Naive thymus-derived CD4-positive, alpha-beta T cell (primary cell): ENCODE measurements around the gene EBF3. TPM values are rescaled to one million over a fixed set of nuclear protein-coding genes. Genes with fewer than 3 reads are reported as not detected.

Experiments
- ATAC-seq: fragments of 150-1000 bp; cut with Tn5 transposase; 2 replicates; pipeline ENCODE4 v1.10.0; 2021; ENCODE audit warnings: mild to moderate bottlenecking, moderate library complexity
- CTCF ChIA-PET: fragments of 350-600 bp; sonication (Branson Sonifier 250); formaldehyde crosslinking; loops from one replicate; lab custom pipeline; 2021; ENCODE audit warnings: antibody characterized with exemption; lab: Charles Lee
- POLR2A ChIA-PET: fragments of 350-600 bp; sonication (Branson Sonifier 250); formaldehyde crosslinking; loops from one replicate; lab custom pipeline; 2021; ENCODE audit warnings: antibody characterized with exemption, inconsistent platforms; lab: Charles Lee
- DNase-seq, 9 donors: peaks; one replicate each; pipeline versions ENCODE4 v3.0.0 to v3.0.0-alpha.2; 2020 to 2022; ENCODE audit warnings: mixed read lengths in 1 of 9
- H3K27ac ChIP-seq: one replicate; pipeline ENCODE4 v1.7.0; 2013; ENCODE audit warnings: mild to moderate bottlenecking, low read depth, low read length, moderate library complexity
- H3K27me3 ChIP-seq, 2 donors: one replicate each; pipeline ENCODE4 v1.7.0; 2013; ENCODE audit warnings: low read length in 2 of 2, mild to moderate bottlenecking in 2 of 2, moderate library complexity in 2 of 2; ENCODE audit not compliant: control insufficient read depth in 2 of 2, insufficient read depth in 2 of 2
- H3K36me3 ChIP-seq, 3 experiments: 1 replicate in 2 of 3; 2 replicates in 1 of 3; pipeline ENCODE4 v1.7.0; 2013; ENCODE audit warnings: low read length in 3 of 3, mild to moderate bottlenecking in 3 of 3, moderate library complexity in 1 of 3; ENCODE audit not compliant: insufficient read depth in 3 of 3, control insufficient read depth in 2 of 3
- H3K4me1 ChIP-seq, 2 donors: one replicate each; pipeline ENCODE4 v1.7.0; 2013; ENCODE audit warnings: low read length in 2 of 2, mild to moderate bottlenecking in 2 of 2, moderate library complexity in 1 of 2; ENCODE audit not compliant: control insufficient read depth in 2 of 2, insufficient read depth in 2 of 2
- H3K4me3 ChIP-seq: 2 replicates; pipeline ENCODE4 v1.7.0; 2013; ENCODE audit warnings: mild to moderate bottlenecking, low read length
- H3K9me3 ChIP-seq, 3 experiments: 1 replicate in 2 of 3; 2 replicates in 1 of 3; pipeline ENCODE4 v1.7.0; 2013; ENCODE audit warnings: low read length in 3 of 3; ENCODE audit not compliant: control insufficient read depth in 2 of 3
- H3K27ac Mint-ChIP-seq, 9 donors: one replicate each; pipeline ENCODE4 v1.8.0; 2020 to 2022; ENCODE audit warnings: mixed read lengths in 9 of 9, mild to moderate bottlenecking in 8 of 9, moderate library complexity in 5 of 9, inconsistent platforms in 2 of 9
- H3K27me3 Mint-ChIP-seq, 5 donors: one replicate each; pipeline ENCODE4 v1.8.0; 2021 to 2022; ENCODE audit warnings: mixed read lengths in 5 of 5, mild to moderate bottlenecking in 1 of 5
- H3K36me3 Mint-ChIP-seq, 5 donors: one replicate each; pipeline ENCODE4 v1.8.0; 2020 to 2022; ENCODE audit warnings: mixed read lengths in 5 of 5, mild to moderate bottlenecking in 3 of 5, inconsistent platforms in 1 of 5
- H3K4me1 Mint-ChIP-seq, 7 donors: one replicate each; pipeline ENCODE4 v1.8.0; 2020 to 2022; ENCODE audit warnings: mixed read lengths in 7 of 7, mild to moderate bottlenecking in 3 of 7, inconsistent platforms in 1 of 7
- H3K4me3 Mint-ChIP-seq, 10 donors: one replicate each; pipeline ENCODE4 v1.8.0; 2020 to 2022; ENCODE audit warnings: mild to moderate bottlenecking in 10 of 10, mixed read lengths in 10 of 10, moderate library complexity in 6 of 10, inconsistent platforms in 2 of 10
- H3K9me3 Mint-ChIP-seq, 11 donors: one replicate each; pipeline ENCODE4 v1.8.0; 2020 to 2022; ENCODE audit warnings: mixed read lengths in 11 of 11, mild to moderate bottlenecking in 4 of 11, inconsistent platforms in 1 of 11, moderate library complexity in 1 of 11
- intact Hi-C, 2 donors: fragments of 100-400 bp; cut with micrococcal nuclease; formaldehyde crosslinking; loops; one replicate each; pipeline ENCODE4 v1.15.1; 2023
- polyA plus RNA-seq, 2 donors: library from polyadenylated mRNA; unstranded; fragments of 300-500 nt; fragmentation: Illumina TruSeq; gene quantifications; one replicate each; pipeline ENCODE4 v1.2.3, GENCODE V29; 2021
- total RNA-seq, 6 experiments: library from RNA in 5 of 6; stranded (reverse) in 5 of 6; gene quantifications; 1 replicate in 5 of 6; 2 replicates in 1 of 6; pipeline ENCODE4 v1.2.3 and lab custom pipeline; 2021 to 2026

The EBF3 gene
- total and polyA plus RNA-seq, 7 experiments from 2014 or later = not detected

- no peak for DNase-seq
These were observed 31.9 kb downstream of the EBF3 start for GRCh38 chr10:129932182-129932581.

DNA sequence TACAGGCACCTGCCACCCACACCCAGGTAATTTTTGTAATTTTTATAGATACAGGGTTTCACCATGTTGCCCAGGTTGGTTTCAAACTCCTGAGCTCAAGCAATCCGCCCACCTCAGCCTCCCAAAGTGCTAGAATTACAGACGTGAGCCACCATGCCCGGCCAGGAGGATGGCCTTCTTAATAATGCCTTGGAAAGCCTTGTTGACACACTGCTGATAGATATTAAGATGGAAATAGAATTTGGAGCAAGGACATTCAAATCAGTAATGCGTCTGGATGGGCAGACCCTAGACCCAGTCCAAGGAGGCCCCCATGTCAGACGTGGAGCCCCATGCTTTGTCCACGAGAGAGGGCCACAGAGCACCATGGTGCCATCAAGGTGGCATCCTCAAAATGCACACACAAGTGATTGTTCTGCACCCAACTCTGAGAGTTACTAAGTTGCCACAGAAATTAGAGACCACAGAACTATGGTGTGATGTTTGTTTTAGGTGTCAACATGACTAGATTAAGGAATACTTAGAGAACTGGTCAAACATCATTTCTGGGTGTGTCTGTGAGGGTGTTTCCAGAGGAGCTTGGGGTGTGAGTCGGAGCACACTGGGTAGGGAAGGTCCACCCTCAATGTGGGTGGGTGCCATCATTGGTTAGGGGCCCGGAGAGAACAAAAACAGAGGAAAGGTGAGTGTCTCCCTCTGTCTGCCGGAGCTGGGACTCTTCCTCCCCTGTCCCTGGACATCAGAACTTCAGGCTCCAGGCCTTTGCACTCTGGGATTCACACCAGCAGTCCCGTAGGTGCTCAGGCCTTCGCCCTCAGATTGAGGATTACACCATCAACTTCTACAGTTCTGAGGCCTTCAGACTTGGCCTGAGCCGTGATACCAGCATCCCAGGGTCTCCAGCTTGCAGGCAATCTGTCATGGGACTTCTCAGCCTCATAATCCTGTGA is 34.5 kb downstream of the EBF3 start:
- no peak overlapping the region for H3K4me3 Mint-ChIP-seq
- no peaks in the 10 kb centered on the region for H3K9me3 Mint-ChIP-seq
- DNase-seq (no peak), ATAC-seq (no peak)
- H3K4me3 ChIP-seq = no peak overlapping the region
- no peaks in the 10 kb centered on the region for H3K4me1 Mint-ChIP-seq
- CTCF ChIA-PET = no interaction called here
- H3K4me1 ChIP-seq = no peaks in the 10 kb centered on the region
- H3K36me3 Mint-ChIP-seq = no peaks in the 10 kb centered on the region
- no peaks in the 10 kb centered on the region for H3K9me3 ChIP-seq
- H3K27ac ChIP-seq = no peak overlapping the region
- H3K27me3 Mint-ChIP-seq = no peaks in the 10 kb centered on the region
- no peak overlapping the region for H3K27ac Mint-ChIP-seq
- H3K27me3 ChIP-seq = no peaks in the 10 kb centered on the region
- POLR2A ChIA-PET = no interaction called here
- H3K36me3 ChIP-seq = no peaks in the 10 kb centered on the region
- intact Hi-C loops = no loop called here

More at GRCh38 chr10:129932182-129932581, 31.9 kb downstream of the EBF3 start:
- ChIA-PET POLR2A (no interaction called here), CTCF (no interaction called here)
- no peak for ATAC-seq
- H3K27me3 Mint-ChIP-seq = no peaks in the 10 kb centered on the region
- Histone ChIP-seq H3K4me1 (no peaks in the 10 kb centered on the region), H3K27me3 (no peaks in the 10 kb centered on the region), H3K27ac (no peak overlapping the region), H3K4me3 (no peak overlapping the region), H3K36me3 (no peaks in the 10 kb centered on the region), H3K9me3 (no peaks in the 10 kb centered on the region)
- H3K36me3 Mint-ChIP-seq = no peaks in the 10 kb centered on the region
- no peaks in the 10 kb centered on the region for H3K4me1 Mint-ChIP-seq
- H3K4me3 Mint-ChIP-seq = no peak overlapping the region
- no peak overlapping the region for H3K27ac Mint-ChIP-seq
- H3K9me3 Mint-ChIP-seq = no peaks in the 10 kb centered on the region
- intact Hi-C loops = no loop called here

GRCh38 chr10:129927351-129928120 is 36.5 kb downstream of the EBF3 start:
- CTCF ChIA-PET = no interaction called here
- intact Hi-C loops = no loop called here
- Mint-ChIP-seq H3K27me3 (no peaks in the 10 kb centered on the region), H3K36me3 (no peaks in the 10 kb centered on the region), H3K9me3 (peaks cover 0 to 2% (median 0%) of the 10 kb centered on the region in 11 donors), H3K4me3 (no peak overlapping the region), H3K4me1 (no peaks in the 10 kb centered on the region), H3K27ac (no peak overlapping the region)
- no peaks in the 10 kb centered on the region for H3K4me1 ChIP-seq
- no peaks in the 10 kb centered on the region for H3K27me3 ChIP-seq
- POLR2A ChIA-PET = no interaction called here
- ATAC-seq (no peak), DNase-seq (no peak)
- no peak overlapping the region for H3K4me3 ChIP-seq
- H3K36me3 ChIP-seq = no peaks in the 10 kb centered on the region
- no peaks in the 10 kb centered on the region for H3K9me3 ChIP-seq
- H3K27ac ChIP-seq = no peak overlapping the region

DNA sequence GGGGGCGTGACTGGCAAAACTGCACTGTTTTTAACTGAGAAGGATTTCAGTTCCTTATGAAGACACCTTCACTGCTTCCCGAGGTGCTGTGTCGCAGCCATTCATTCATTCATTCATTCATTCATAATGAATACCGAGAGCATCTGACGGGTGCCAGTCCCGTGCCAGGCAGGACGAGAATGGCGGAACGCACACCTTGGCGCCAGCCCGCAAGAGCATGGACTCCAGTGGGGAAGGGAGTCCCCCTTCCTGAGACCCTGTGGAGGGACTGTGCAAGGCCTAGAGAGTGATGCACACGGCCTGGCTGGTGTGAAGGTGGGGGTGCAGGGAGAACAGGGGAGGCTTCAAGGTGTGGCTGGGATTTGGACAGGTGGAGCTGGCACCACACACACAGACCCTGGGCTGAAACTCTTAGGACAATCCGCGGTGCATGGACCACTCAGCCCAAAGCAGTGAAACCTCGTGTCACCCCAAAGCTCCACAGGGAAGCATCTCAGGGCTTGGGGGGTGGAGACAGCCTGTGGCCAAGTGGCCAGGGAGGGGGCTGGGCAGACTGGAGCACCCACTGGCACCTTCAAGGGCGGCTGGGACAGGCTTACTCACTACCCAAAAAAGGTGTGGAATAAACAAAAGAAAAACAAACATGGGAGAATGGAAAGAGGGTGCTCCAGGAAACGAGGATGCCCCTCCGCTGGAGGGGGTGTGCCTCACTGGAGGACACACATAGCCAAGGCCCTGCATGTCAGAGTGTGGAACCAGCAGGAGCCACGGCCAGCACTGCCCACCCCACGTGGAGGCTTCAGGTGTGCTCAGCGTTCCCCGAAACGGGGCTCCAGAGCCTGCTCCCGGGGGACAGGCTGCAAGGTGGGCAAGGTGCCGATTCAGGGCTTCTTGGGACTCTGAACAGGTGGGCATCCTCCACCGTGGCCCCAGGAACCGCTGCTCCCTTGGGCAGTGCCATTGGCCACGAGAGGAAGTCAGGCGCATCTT is 37.7 kb downstream of the EBF3 start:
- no peak overlapping the region for H3K4me3 Mint-ChIP-seq
- Histone ChIP-seq H3K9me3 (no peaks in the 10 kb centered on the region), H3K27me3 (no peaks in the 10 kb centered on the region), H3K4me1 (no peaks in the 10 kb centered on the region), H3K27ac (no peak overlapping the region), H3K4me3 (no peak overlapping the region), H3K36me3 (no peaks in the 10 kb centered on the region)
- peaks cover 0 to 2% (median 0%) of the 10 kb centered on the region in 11 donors for H3K9me3 Mint-ChIP-seq
- POLR2A ChIA-PET = no interaction called here
- ATAC-seq = no peak
- no peak overlapping the region for H3K27ac Mint-ChIP-seq
- no peaks in the 10 kb centered on the region for H3K27me3 Mint-ChIP-seq
- no peaks in the 10 kb centered on the region for H3K4me1 Mint-ChIP-seq
- CTCF ChIA-PET = no interaction called here
- DNase-seq = no peak
- no peaks in the 10 kb centered on the region for H3K36me3 Mint-ChIP-seq
- intact Hi-C loops = no loop called here

GRCh38 chr10:129924375-129925085 is 39.5 kb downstream of the EBF3 start:
- Mint-ChIP-seq H3K4me1 (no peaks in the 10 kb centered on the region), H3K4me3 (no peak overlapping the region), H3K9me3 (peaks cover 0 to 2% (median 0%) of the 10 kb centered on the region in 11 donors), H3K36me3 (no peaks in the 10 kb centered on the region), H3K27ac (no peak overlapping the region), H3K27me3 (peaks cover 0 to 5% (median 0%) of the 10 kb centered on the region in 5 donors)
- Histone ChIP-seq H3K27me3 (no peaks in the 10 kb centered on the region), H3K4me1 (no peaks in the 10 kb centered on the region), H3K36me3 (no peaks in the 10 kb centered on the region), H3K27ac (no peak overlapping the region), H3K4me3 (no peak overlapping the region), H3K9me3 (no peaks in the 10 kb centered on the region)
- DNase-seq = no peak
- intact Hi-C loops = no loop called here
- no peak for ATAC-seq
- ChIA-PET CTCF (no interaction called here), POLR2A (no interaction called here)
